Fibroblast of lung (primary cell): ENCODE results near the gene MBTD1. TPM values are rescaled to one million over a fixed set of nuclear protein-coding genes. Genes with fewer than 3 reads are reported as not detected.

Source experiments
- DNase-seq, 2 donors: peaks; one replicate each; pipeline versions ENCODE4 v3.0.0 to v3.0.0-alpha.2; 2010; ENCODE audit warnings: low read depth in 2 of 2
- H2AFZ ChIP-seq: 2 replicates; pipeline ENCODE4 v1.5.1; 2012; ENCODE audit warnings: low read length, control low read depth, inconsistent platforms
- H3K27ac ChIP-seq: 2 replicates; pipeline ENCODE4 v1.5.1; 2011; ENCODE audit warnings: low read length, control low read depth; ENCODE audit not compliant: insufficient read depth
- H3K27me3 ChIP-seq: 2 replicates; pipeline ENCODE4 v1.5.1; 2011; ENCODE audit warnings: mild to moderate bottlenecking, low read length; ENCODE audit not compliant: control insufficient read depth, insufficient read depth
- H3K36me3 ChIP-seq: 2 replicates; pipeline ENCODE4 v1.5.1; 2011; ENCODE audit warnings: low read length; ENCODE audit not compliant: control insufficient read depth, insufficient read depth
- H3K4me1 ChIP-seq: 2 replicates; pipeline ENCODE4 v1.5.1; 2011; ENCODE audit warnings: low read length; ENCODE audit not compliant: control insufficient read depth, insufficient read depth; ENCODE audit errors: extremely low read depth
- H3K4me2 ChIP-seq: 2 replicates; pipeline ENCODE4 v1.5.1; 2011; ENCODE audit warnings: low read length, control low read depth; ENCODE audit not compliant: insufficient read depth; ENCODE audit errors: extremely low read depth
- H3K4me3 ChIP-seq, 4 experiments: fragments of 200-600 bp in 1 of 4; sonication (generic) in 1 of 4; replicated peaks in 1 of 4; 2 replicates each; pipeline ENCODE4 v1.5.1; 2011 to 2016; ENCODE audit warnings: low read length in 4 of 4, low read depth in 3 of 4, mild to moderate bottlenecking in 3 of 4, control low read depth in 2 of 4, inconsistent platforms in 1 of 4, mixed read lengths in 1 of 4; ENCODE audit not compliant: insufficient read depth in 1 of 4; ENCODE audit errors: control extremely low read depth in 1 of 4
- H3K79me2 ChIP-seq: 2 replicates; pipeline ENCODE4 v1.5.1; 2012; ENCODE audit warnings: mild to moderate bottlenecking, low read length, inconsistent platforms; ENCODE audit not compliant: control insufficient read depth, insufficient read depth
- H3K9ac ChIP-seq: 2 replicates; pipeline ENCODE4 v1.5.1; 2011; ENCODE audit warnings: mild to moderate bottlenecking, low read length, control low read depth; ENCODE audit not compliant: insufficient read depth
- H3K9me3 ChIP-seq: 2 replicates; pipeline ENCODE4 v1.5.1; 2012; ENCODE audit warnings: low read depth, low read length; ENCODE audit not compliant: control insufficient read depth, insufficient read depth
- H4K20me1 ChIP-seq: 2 replicates; pipeline ENCODE4 v1.5.1; 2011; ENCODE audit warnings: low read length; ENCODE audit not compliant: control insufficient read depth, insufficient read depth; ENCODE audit errors: extremely low read depth
- EZH2 ChIP-seq: IDR thresholded peaks from 2 replicates; pipeline ENCODE4 v1.5.1; 2012; ENCODE audit warnings: low read length, control low read depth, mild to moderate bottlenecking; ENCODE audit errors: missing control alignments
- polyA plus RNA-seq, 2 donors: library from polyadenylated mRNA; depleted of rRNA in 1 of 2; stranded (reverse) in 1 of 2; unstranded in 1 of 2; fragments of >200 nt; gene quantifications; 2 replicates each; pipeline ENCODE4 v1.2.1, GENCODE V29; 2011 to 2012; ENCODE audit warnings: missing spikeins in 1 of 2
- total RNA-seq: library from RNA; depleted of rRNA; stranded (reverse); fragments of >200 nt; gene quantifications from 2 replicates; pipeline ENCODE4 v1.2.1, GENCODE V29; 2014
- TF ChIP-seq, protein P1 (sequence below), 2 donors: IDR thresholded peaks in 1 of 2; conservative IDR thresholded peaks in 1 of 2; 1 replicate in 1 of 2; 2 replicates in 1 of 2; pipeline ENCODE4 v1.5.1; 2011 to 2012; ENCODE audit warnings: low read length in 2 of 2, control low read depth in 1 of 2, inconsistent platforms in 1 of 2, low read depth in 1 of 2, mild to moderate bottlenecking in 1 of 2

MBTD1 gene
- total and polyA plus RNA-seq, 2 donors (not counting 1 experiment from before 2014, with no cell fraction given): 4.4 to 13.7 TPM

DNA sequence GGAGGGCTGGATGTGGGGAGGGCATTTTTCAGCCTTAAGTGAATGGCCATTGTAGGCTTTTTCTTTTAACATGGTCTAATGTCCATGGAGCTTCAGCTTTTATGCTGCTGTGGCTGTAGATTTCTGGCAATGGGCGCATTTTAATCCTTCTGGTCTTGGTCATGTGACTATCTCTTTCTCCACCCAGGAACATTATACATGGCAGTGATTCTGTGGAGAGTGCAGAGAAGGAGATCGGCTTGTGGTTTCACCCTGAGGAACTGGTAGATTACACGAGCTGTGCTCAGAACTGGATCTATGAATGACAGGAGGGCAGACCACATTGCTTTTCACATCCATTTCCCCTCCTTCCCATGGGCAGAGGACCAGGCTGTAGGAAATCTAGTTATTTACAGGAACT is 98.3 kb downstream of the MBTD1 start:
- DNase-seq: no peak
- H3K4me1 ChIP-seq: peaks cover 7% of the 10 kb centered on the region
- H3K36me3 ChIP-seq: peaks cover 14% of the 10 kb centered on the region
- no peak overlapping the region for H3K4me3 ChIP-seq
- no peaks in the 10 kb centered on the region for H4K20me1 ChIP-seq
- no peak overlapping the region for H3K27ac ChIP-seq
- peaks cover 15% of the 10 kb centered on the region for H3K79me2 ChIP-seq
- H3K9me3 ChIP-seq: no peaks in the 10 kb centered on the region
- no peak overlapping the region for H3K4me2 ChIP-seq
- TF ChIP-seq, protein P1, sequence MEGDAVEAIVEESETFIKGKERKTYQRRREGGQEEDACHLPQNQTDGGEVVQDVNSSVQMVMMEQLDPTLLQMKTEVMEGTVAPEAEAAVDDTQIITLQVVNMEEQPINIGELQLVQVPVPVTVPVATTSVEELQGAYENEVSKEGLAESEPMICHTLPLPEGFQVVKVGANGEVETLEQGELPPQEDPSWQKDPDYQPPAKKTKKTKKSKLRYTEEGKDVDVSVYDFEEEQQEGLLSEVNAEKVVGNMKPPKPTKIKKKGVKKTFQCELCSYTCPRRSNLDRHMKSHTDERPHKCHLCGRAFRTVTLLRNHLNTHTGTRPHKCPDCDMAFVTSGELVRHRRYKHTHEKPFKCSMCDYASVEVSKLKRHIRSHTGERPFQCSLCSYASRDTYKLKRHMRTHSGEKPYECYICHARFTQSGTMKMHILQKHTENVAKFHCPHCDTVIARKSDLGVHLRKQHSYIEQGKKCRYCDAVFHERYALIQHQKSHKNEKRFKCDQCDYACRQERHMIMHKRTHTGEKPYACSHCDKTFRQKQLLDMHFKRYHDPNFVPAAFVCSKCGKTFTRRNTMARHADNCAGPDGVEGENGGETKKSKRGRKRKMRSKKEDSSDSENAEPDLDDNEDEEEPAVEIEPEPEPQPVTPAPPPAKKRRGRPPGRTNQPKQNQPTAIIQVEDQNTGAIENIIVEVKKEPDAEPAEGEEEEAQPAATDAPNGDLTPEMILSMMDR (conservative IDR thresholded peaks at IDR 0.05 in 1 of 2, IDR thresholded peaks at IDR 0.05 in 1 of 2; ENCODE audit: low read depth in 1 of 2, low read length in 2 of 2): no peak
- no peak for TF ChIP-seq EZH2
- no peak overlapping the region for H3K9ac ChIP-seq
- H3K27me3 ChIP-seq: no peaks in the 10 kb centered on the region
- H2AFZ ChIP-seq: no peak overlapping the region

DNA sequence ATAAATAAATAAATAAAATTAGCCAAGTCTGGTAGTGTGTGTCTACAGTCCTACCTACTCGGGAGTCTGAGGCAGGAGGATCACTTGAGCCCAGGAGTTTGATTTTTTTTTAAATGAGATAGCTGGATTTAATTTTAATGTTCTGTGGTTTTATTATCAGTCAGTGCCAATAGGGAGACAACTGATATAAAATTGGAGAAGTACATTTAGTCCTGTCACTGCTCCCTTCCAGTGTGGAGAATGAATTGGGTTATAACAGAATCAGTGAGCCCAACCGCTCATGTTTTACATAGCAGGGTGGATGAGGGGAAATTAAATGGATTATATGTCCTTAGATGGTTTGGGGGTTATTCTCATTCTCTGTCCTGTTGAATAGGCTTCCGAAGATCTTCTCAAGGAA is 100.2 kb downstream of the MBTD1 start:
- no peaks in the 10 kb centered on the region for H3K9me3 ChIP-seq
- no peaks in the 10 kb centered on the region for H3K4me1 ChIP-seq
- H3K9ac ChIP-seq: no peak overlapping the region
- TF ChIP-seq EZH2: no peak
- TF ChIP-seq, protein P1 (conservative IDR thresholded peaks at IDR 0.05 in 1 of 2, IDR thresholded peaks at IDR 0.05 in 1 of 2; ENCODE audit: low read depth in 1 of 2, low read length in 2 of 2): no peak
- no peak overlapping the region for H3K4me2 ChIP-seq
- H2AFZ ChIP-seq: no peak overlapping the region
- H3K4me3 ChIP-seq: no peak overlapping the region
- no peak for DNase-seq
- no peaks in the 10 kb centered on the region for H4K20me1 ChIP-seq
- H3K27me3 ChIP-seq: no peaks in the 10 kb centered on the region
- H3K79me2 ChIP-seq: peaks cover 34% of the 10 kb centered on the region
- H3K27ac ChIP-seq: no peak overlapping the region
- H3K36me3 ChIP-seq: peaks cover 14% of the 10 kb centered on the region

- Histone ChIP-seq H3K4me1 (no peaks in the 10 kb centered on the region), H4K20me1 (no peaks in the 10 kb centered on the region), H3K9ac (no peak overlapping the region), H3K4me2 (no peak overlapping the region), H3K79me2 (peaks cover 45% of the 10 kb centered on the region), H3K27me3 (no peaks in the 10 kb centered on the region), H3K27ac (no peak overlapping the region), H3K36me3 (peaks cover 5% of the 10 kb centered on the region), H2AFZ (no peak overlapping the region), H3K9me3 (no peaks in the 10 kb centered on the region), H3K4me3 (no peak overlapping the region)
- TF ChIP-seq EZH2: no peak
- TF ChIP-seq, protein P1 (conservative IDR thresholded peaks at IDR 0.05 in 1 of 2, IDR thresholded peaks at IDR 0.05 in 1 of 2; ENCODE audit: low read depth in 1 of 2, low read length in 2 of 2): no peak
- no peak for DNase-seq
Observed at GRCh38 chr17:51155416-51155815, 104.4 kb downstream of the MBTD1 start.
